NAMALWA (cell line): Measurements from ENCODE around the gene SGSM1.

Source experiments
- DNase-seq: peaks from one replicate; pipeline ENCODE4 v3.0.0-alpha.2; 2015; ENCODE audit warnings: low spot score

Gene SGSM1

GRCh38 chr22:24807284-24807950, 1.4 kb downstream of the SGSM1 start:
- no peak for DNase-seq

- no peak for DNase-seq
These were observed 3.3 kb downstream of the SGSM1 start for GRCh38 chr22:24809331-24809730.

GRCh38 chr22:24810043-24810749, 4.2 kb downstream of the SGSM1 start:
- no peak for DNase-seq

- DNase-seq: no peak
These were observed 7.2 kb downstream of the SGSM1 start for GRCh38 chr22:24812950-24813775.

- DNase-seq: no peak
These were observed 8.1 kb downstream of the SGSM1 start for GRCh38 chr22:24813861-24814770.

GRCh38 chr22:24816806-24817205, 10.8 kb downstream of the SGSM1 start:
- no peak for DNase-seq

GRCh38 chr22:24819487-24819886, 13.5 kb downstream of the SGSM1 start:
- DNase-seq: no peak

GRCh38 chr22:24819911-24820461, 14.0 kb downstream of the SGSM1 start:
- DNase-seq: no peak

GRCh38 chr22:24822471-24822870, 16.5 kb downstream of the SGSM1 start:
- no peak for DNase-seq

GRCh38 chr22:24823787-24824186, 17.8 kb downstream of the SGSM1 start:
- no peak for DNase-seq

GRCh38 chr22:24824250-24824649, 18.2 kb downstream of the SGSM1 start:
- DNase-seq: no peak

- no peak for DNase-seq
These were observed 18.9 kb downstream of the SGSM1 start for GRCh38 chr22:24824915-24825314.

- no peak for DNase-seq
These were observed 20.8 kb downstream of the SGSM1 start for GRCh38 chr22:24826710-24827285.

GRCh38 chr22:24827296-24827695, 21.3 kb downstream of the SGSM1 start:
- DNase-seq: no peak

- DNase-seq: no peak
These were observed 24.4 kb downstream of the SGSM1 start for GRCh38 chr22:24830205-24830979.

- peak; percentile 13 for DNase-seq
These were observed 25.7 kb downstream of the SGSM1 start for GRCh38 chr22:24831687-24832086.

GRCh38 chr22:24833881-24834495, 28.0 kb downstream of the SGSM1 start:
- no peak for DNase-seq

- DNase-seq: peak; percentile 43
These were observed 29.0 kb downstream of the SGSM1 start for GRCh38 chr22:24834845-24835570.

GRCh38 chr22:24836282-24836681, 30.3 kb downstream of the SGSM1 start:
- DNase-seq: no peak
